Lower lobe of right lung (tissue), 2 donors: Measurements from ENCODE around the gene ZDHHC22. TPM values are rescaled to one million over a fixed set of nuclear protein-coding genes. Genes with fewer than 3 reads are reported as not detected.

Experiments
- ATAC-seq, 2 donors: fragments of 200-7000 bp; cut with Tn5 transposase; one replicate each; pipeline ENCODE4 v1.9.1; 2020 to 2022; ENCODE audit warnings: mild to moderate bottlenecking in 2 of 2, moderate library complexity in 2 of 2
- DNase-seq: peaks from one replicate; pipeline ENCODE4 v3.0.0-alpha.2; 2020
- H3K27ac ChIP-seq: fragments of 200-600 bp; one replicate; pipeline ENCODE4 v1.8.0; 2022
- H3K27me3 ChIP-seq: fragments of 200-600 bp; one replicate; pipeline ENCODE4 v1.8.0; 2022; ENCODE audit warnings: low read depth
- H3K36me3 ChIP-seq: fragments of 200-600 bp; one replicate; pipeline ENCODE4 v1.8.0; 2022; ENCODE audit warnings: mild to moderate bottlenecking
- H3K4me1 ChIP-seq: fragments of 200-600 bp; one replicate; pipeline ENCODE4 v1.8.0; 2022
- H3K4me3 ChIP-seq: fragments of 200-600 bp; one replicate; pipeline ENCODE4 v1.8.0; 2022; ENCODE audit warnings: mild to moderate bottlenecking
- H3K9me3 ChIP-seq: fragments of 200-600 bp; one replicate; pipeline ENCODE4 v1.8.0; 2022
- intact Hi-C: fragments of 100-400 bp; cut with DNase I; formaldehyde crosslinking; loops from one replicate; pipeline ENCODE4 v1.11.0; 2022
- total RNA-seq: library from RNA; stranded (reverse); fragmentation: NEBNext Ultra II Directional; extraction: Animal tissue kit (Norgen Biotek cat#: 25700); gene quantifications from one replicate; pipeline ENCODE4 v1.2.1, GENCODE V29; 2021
- TF ChIP-seq, protein P1 (sequence below): fragments of 200-600 bp; IDR thresholded peaks from one replicate; pipeline ENCODE4 v1.8.0; 2022; ENCODE audit warnings: antibody characterized with exemption, mild to moderate bottlenecking
- donor health status: DM: no; HTN: yes; CAD: no; lungs with severe emphysema.

Gene ZDHHC22
- total RNA-seq, 1 donor from 2014 or later = not detected

- Histone ChIP-seq H3K27me3 (peaks cover 38% of the 10 kb centered on the region), H3K36me3 (no peaks in the 10 kb centered on the region), H3K4me1 (peaks cover 2% of the 10 kb centered on the region), H3K27ac (no peak overlapping the region), H3K9me3 (no peaks in the 10 kb centered on the region), H3K4me3 (no peak overlapping the region)
- ATAC-seq (no peak), DNase-seq (no peak)
- TF ChIP-seq, protein P1, sequence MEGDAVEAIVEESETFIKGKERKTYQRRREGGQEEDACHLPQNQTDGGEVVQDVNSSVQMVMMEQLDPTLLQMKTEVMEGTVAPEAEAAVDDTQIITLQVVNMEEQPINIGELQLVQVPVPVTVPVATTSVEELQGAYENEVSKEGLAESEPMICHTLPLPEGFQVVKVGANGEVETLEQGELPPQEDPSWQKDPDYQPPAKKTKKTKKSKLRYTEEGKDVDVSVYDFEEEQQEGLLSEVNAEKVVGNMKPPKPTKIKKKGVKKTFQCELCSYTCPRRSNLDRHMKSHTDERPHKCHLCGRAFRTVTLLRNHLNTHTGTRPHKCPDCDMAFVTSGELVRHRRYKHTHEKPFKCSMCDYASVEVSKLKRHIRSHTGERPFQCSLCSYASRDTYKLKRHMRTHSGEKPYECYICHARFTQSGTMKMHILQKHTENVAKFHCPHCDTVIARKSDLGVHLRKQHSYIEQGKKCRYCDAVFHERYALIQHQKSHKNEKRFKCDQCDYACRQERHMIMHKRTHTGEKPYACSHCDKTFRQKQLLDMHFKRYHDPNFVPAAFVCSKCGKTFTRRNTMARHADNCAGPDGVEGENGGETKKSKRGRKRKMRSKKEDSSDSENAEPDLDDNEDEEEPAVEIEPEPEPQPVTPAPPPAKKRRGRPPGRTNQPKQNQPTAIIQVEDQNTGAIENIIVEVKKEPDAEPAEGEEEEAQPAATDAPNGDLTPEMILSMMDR = no peak
- intact Hi-C loops = no loop called here
Measured at GRCh38 chr14:77130386-77130785, 11.2 kb downstream of the ZDHHC22 start.

- H3K27me3 ChIP-seq = peaks cover 26% of the 10 kb centered on the region
- peaks cover 20% of the 10 kb centered on the region for H3K4me1 ChIP-seq
- DNase-seq (no peak), ATAC-seq (no peak)
- intact Hi-C loops = no loop called here
- no peak overlapping the region for H3K27ac ChIP-seq
- no peaks in the 10 kb centered on the region for H3K36me3 ChIP-seq
- H3K4me3 ChIP-seq = no peak overlapping the region
- TF ChIP-seq, protein P1 = no peak
- no peaks in the 10 kb centered on the region for H3K9me3 ChIP-seq
Measured at GRCh38 chr14:77128414-77128891, 13.1 kb downstream of the ZDHHC22 start.

DNA sequence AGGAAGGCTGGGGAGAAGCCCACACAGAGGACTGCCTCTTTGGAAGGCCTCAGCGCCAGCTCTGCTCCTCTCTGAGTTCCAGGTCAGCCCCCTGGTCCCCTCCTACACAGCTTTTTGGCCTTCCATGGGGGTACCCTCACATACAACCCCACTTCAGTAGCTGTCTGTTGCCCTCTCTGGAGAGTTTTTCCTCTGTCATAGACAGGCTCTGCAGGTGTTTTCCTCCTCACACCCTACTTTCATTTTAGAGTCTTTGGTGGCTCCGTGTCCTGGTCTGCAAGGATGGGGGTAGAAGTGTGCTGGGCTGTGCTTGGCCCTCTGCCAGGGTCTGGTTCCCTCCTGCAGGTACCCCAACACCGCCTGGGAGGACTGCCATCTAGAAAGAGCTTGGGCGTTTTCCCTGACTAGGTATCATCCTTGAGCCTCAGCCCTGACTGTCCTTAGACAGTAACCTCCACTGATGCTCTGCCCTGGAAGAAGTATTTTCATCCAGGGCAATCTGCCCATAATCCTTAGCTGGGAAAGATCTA is 15.1 kb downstream of the ZDHHC22 start:
- DNase-seq (no peak), ATAC-seq (no peak)
- peaks cover 20% of the 10 kb centered on the region for H3K27me3 ChIP-seq
- H3K4me3 ChIP-seq = no peak overlapping the region
- TF ChIP-seq, protein P1 = no peak
- H3K36me3 ChIP-seq = no peaks in the 10 kb centered on the region
- H3K4me1 ChIP-seq = peaks cover 29% of the 10 kb centered on the region
- intact Hi-C loops = no loop called here
- no peak overlapping the region for H3K27ac ChIP-seq
- H3K9me3 ChIP-seq = no peaks in the 10 kb centered on the region

- Histone ChIP-seq H3K36me3 (no peaks in the 10 kb centered on the region), H3K4me3 (no peak overlapping the region), H3K27me3 (peaks cover 20% of the 10 kb centered on the region), H3K4me1 (peaks cover 29% of the 10 kb centered on the region), H3K9me3 (no peaks in the 10 kb centered on the region), H3K27ac (no peak overlapping the region)
- TF ChIP-seq, protein P1 = no peak
- ATAC-seq (no peak), DNase-seq (no peak)
- intact Hi-C loops = no loop called here
Measured at GRCh38 chr14:77125823-77126325, 15.7 kb downstream of the ZDHHC22 start.

- Histone ChIP-seq H3K9me3 (no peaks in the 10 kb centered on the region), H3K4me1 (peaks cover 29% of the 10 kb centered on the region), H3K36me3 (no peaks in the 10 kb centered on the region), H3K4me3 (peak overlapping the region; percentile 51), H3K27me3 (peaks cover 20% of the 10 kb centered on the region), H3K27ac (no peak overlapping the region)
- DNase-seq (no peak), ATAC-seq (no peak)
- intact Hi-C loops = no loop called here
- TF ChIP-seq, protein P1 = peak; percentile 8
Measured at GRCh38 chr14:77125281-77125801, 16.2 kb downstream of the ZDHHC22 start.
